Stimulated activated CD4-positive, alpha-beta T cell treated with anti-CD3 and anti-CD28 coated beads, Interleukin-4, amount 100 ng/mL, for 4 hours (primary cell): ENCODE measurements around the gene COL19A1.

ENCODE experiments used
- DNase-seq, 2 experiments: peaks; one replicate each; pipeline ENCODE4 v3.0.0-alpha.2; 2020

The COL19A1 gene

DNA sequence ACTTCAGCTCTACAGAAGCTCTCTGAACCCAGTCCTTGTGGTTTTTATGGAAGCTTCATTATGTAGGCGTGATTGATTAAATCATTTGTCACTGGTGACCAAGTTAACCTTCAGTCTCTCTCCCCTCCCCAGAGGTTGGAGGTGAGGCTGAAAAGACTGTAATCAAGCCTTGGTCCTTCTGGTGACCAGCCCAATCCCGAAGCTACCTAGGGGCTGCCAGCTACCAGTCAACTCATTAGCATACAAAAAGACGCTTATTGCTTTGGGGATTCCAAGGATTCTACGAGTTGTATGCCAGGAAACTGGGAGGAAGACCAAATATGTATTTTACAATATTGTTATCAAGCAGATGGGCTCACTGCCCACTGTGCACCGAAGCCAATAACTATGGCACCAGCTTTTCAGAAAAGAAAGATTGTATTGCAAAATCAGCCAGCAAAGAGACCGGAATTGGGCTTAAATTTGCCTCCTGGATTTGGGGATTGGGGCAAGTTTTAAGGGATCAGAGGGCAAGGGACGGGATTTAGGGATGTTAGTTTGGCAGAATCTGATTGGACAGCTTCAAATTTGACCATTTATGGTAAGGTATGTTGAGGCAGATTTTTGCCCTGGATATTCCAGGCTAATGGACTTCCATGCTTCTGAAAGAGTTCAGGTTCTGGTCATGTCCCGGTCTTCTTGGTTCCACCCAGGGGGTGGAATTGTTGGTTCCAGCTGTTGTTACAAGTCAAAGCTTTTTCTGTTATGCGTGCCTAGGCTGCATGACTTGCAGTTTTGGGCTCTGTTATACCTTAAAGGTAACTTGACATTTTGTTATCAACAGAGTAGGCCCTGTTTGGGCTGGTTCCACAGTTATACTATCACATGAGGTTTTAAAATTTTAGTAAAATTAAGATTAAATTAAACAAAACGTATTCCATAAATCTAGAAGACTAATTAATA lies 269.1 kb downstream of the COL19A1 start:
- no peak for DNase-seq

DNA sequence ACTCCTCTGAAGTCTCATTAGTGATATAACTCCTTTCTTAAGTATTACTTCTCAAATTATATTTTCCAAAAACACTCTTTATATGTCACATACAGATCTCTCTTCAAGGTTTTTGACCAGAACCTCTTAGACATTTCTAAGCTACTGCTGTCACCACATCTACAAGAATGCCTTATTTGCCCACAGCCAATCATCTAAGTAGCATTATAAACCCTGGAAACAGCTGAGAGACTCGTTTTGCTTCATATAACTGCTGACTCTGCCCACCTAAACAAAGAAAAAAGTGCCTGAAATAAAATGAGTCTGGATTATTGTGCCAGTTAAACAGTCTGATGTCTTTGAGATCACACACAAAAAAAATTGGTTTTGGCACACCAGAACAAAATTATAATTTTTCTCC lies 270.6 kb downstream of the COL19A1 start:
- no peak for DNase-seq

DNA sequence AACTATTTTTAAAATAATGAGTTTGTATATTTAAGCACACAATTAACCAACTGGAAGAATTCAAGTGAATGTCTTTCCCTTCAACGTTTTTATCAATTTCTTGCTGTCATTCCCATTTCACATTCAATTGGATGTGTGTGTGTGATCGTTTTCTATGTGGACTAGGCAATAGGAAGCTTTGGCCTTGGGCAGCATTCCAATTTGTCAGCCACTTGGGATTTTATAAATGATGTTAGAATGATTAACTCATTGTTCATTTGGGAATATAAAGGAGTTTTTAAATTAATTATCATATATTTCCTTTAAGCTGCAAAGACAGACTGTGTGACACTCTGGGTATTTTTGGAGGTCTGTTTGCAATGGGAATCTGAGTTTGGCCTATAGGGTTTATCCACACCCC lies 274.1 kb downstream of the COL19A1 start:
- no peak for DNase-seq

DNA sequence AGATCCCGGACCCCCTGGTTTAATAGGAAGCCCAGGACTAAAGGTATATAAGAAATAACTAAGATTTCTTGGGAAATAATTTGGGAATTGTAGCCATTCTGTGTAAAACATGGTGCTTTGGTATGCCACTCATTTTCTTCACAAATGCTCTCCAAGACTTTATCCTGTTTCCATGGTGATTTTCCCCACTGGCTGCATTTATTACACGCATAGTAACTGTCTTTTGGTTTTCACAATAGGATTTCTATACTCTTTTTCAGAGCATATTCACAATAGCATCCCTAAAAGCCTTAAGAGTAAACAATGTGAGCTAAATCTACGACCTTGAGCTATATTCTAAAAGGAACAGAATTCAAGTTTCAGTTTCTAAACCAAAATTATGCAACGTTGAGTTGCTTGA lies 275.7 kb downstream of the COL19A1 start:
- no peak for DNase-seq

DNA sequence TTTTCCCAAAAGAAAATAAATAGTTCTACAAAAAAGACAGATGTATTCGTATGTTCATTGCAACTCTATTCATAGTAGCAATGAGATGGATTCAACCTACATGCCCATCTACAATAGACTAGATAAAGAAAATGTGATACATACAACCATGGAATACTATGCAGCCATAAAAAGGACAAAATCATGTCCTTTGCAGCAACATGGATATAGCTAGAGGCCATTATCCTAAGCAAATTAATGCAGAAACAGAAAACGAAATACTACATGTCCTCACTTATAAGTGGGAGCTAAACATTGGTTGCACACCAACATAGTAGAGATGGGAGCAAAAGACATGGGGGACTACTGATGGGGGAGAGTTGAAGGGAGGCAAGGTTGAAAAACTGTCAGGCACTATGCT lies 278.8 kb downstream of the COL19A1 start:
- DNase-seq, result no peak

DNA sequence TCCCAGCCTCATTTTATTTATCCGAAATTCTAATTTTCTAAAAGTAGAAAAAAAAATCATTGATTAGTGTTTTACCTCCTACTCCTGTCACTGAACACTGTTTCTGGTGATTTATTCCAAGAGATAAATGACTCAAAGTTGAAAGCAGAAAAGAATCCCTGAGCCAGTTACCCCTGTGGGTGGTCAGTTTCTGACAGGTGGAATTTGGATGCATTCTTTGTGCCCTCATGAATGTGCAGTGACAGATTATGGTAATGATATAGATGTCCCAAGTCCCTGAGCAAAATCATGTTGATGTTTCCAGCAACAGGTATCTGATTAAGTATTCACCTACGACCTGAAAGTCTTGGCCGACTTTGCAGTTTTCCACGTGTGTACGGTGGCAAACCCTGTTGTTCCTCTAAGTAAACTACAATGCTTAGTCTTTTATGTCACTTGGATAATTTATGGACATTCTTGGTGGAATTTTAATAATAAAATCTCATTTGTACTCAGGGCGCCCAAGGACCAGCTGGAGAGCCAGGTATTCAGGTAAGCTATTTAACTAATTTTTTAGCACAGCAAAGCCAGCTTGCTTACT lies 282.9 kb downstream of the COL19A1 start:
- no peak for DNase-seq

DNA sequence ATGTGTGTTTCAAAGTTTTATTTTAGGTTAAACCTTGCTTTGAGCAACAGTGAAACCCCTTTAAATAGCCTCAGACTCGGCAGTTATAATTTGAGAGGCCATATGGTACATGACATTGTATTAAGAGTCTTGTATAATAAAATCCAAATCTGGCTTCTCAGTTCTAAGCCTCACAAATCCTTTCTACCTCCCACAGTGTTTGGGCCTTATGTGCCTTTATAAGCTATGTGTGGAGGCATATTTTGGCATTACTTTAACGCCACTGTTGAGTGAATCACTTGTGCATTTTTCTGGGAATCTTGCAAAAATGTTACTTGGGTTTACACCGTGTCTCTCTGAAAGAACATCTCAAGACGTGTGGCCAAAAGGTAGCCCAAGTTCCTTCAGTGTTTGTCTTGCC lies 284.2 kb downstream of the COL19A1 start:
- DNase-seq, result no peak

DNA sequence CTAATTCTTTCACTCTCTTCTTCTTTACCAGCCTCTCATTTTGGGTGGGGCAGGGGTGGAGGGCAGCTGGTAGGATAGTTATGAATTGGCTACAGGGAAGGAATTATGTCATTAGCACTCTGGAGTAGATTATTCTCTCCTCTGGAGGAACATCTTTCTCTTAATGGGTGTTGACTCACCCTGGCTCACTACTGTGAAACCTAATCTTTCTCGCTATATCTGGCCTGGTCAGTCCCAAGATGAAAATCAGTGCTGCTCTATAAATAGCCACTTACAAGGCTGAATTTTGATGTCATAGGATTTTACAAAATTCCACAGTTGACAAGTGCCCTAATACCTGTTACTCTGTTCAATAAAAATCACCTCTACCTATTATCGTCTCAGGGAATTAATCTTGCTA lies 285.3 kb downstream of the COL19A1 start:
- no peak for DNase-seq

DNA sequence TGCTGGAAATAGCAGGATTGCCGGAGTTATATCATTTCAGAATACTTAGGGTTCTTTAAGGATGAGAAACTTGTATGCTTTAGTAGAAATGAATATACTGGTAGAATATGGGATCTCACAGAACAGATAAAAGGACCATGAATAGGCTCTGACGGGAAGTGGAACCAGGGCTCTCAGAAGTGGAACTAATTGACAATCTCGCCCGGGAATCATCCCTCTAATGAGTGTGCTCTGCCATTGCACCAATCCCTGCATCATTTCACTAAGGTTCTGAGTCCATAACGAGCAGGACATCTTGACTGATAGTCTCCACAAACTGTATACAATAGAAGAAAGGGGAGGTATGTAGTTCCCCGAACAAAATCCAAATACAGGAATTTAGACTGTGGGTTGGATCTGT lies 286.4 kb downstream of the COL19A1 start:
- no peak for DNase-seq

DNA sequence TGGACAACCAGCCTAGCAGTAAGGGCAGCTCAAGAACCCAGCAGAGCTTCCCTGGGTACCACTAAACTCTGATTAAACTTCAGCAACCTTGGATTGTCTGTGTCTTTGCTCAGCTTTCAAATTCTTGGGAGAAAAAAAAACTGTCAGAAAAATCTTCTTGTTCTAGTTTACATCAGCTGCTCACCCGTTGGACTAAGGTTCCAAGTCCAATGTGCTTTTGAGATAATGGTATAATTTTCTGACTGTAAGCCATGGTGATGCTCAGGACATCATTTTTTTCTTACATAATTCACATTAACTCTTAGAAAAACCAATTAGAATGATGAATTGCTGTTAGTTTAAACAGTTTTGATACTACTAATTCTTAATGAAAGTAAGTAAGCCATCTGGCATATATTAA lies 290.7 kb downstream of the COL19A1 start:
- no peak for DNase-seq

DNA sequence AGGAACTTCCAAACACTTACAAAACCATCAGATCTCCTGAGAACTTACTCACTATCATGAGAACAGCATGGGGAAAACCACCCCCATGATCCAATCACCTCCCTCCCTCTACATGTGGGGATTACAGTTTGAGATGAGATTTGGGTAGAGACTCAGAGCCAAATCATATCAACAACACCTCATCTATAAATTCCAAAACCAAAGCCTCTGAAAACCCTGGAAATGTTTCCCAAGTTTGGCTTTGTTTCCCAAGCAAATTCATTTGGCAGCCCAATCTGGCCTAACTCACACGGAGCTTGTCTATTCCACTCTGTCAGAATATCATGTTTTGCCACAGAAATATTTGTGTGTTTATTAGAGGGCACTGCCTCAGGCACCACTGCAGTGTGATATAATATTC lies 293.9 kb downstream of the COL19A1 start:
- DNase-seq, result no peak

DNA sequence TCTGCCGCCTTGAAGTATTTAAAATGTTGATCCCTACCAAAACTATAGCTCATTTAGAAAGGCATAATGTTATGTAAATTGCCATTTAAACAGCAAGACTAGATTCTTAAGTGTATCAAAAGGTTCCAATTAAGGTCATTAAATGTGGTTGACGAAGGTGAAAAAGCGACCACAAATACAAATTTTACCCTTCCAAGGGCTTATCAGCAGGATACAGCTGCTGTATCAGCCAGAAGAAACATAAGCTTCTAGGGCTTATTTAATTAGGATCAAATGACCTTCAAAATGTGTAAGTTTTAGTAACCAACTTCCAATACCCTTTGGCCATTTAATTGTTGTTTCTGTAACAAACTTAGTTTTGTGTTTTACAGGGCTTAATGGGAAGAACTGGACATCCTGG lies 296.6 kb downstream of the COL19A1 start:
- no peak for DNase-seq

DNA sequence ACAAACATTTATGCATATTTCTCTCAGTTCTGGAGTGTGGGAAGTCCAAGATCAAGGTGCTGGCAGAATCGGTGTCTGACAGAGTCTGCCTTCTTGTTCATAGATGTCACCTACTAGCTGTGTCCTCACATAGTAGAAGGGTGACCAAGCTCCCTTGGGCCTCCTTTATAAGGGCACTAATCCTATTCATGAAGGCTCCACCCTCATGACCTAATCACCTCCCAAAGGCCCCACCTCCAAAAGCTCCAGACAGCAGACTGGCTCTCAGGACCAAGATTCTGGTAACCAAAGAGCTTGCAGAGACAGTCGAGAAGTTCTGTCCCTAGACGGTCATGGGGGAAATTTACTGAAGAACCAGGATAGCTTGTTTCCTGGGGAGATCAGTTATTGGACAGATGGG lies 297.4 kb downstream of the COL19A1 start:
- no peak for DNase-seq

DNA sequence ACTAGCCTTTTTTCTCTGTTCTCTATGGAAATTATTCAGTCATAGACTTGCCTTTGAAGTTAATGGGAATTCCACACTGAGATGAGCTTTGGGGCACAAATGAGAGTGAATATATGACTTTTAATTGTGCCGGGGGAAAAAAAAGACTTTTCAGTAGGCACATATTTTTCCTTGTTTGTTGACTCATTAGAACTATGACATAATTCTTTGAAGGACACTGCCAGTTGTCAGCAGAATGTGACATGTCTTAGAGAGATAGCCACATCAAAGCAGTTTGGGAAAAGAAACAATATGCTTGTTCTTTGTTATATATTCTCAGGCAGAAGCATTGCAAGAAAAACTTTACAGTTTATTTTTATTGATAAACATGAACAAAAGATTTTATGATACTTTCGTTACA lies 298.2 kb downstream of the COL19A1 start:
- no peak for DNase-seq

DNA sequence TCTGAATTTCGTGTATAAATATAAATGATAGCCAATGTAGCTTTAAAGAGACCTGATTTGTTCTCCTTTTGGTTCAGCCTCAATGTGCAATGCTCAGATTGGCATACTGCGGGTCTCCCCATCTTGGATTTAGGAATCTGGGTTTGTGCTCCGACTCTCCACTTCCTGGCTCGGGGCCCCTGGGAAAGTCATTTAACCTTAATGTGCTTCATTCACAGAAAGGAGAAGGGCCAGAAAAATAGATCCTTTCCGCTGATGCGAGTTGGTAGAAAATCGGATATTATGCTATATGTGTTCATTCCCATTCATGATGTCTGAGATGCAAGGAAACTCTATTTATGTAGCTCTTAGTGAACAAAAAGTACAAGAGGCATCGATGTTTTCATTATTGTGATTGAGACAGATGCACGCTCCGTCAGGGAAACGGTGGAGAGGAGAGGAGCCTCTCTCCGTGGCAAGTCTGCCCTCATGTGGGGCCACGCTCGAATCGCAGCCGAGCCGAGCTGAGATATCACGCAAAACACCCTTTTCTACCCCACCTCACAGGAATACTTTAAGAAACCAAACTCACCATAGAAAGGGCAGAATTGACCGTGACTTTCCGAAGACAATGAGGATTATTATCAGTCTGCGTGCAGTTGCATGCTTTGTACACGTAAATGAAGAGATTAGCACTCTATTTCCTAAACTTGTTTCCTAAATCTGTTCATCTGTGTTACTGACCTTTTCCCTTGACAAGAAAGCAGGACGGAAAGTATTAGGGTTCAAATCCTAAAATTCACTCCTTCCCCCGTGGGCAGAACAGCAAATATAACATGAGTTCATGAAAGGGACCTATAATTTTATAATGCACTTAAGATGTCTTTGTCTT lies 300.0 kb downstream of the COL19A1 start:
- DNase-seq, result no peak

DNA sequence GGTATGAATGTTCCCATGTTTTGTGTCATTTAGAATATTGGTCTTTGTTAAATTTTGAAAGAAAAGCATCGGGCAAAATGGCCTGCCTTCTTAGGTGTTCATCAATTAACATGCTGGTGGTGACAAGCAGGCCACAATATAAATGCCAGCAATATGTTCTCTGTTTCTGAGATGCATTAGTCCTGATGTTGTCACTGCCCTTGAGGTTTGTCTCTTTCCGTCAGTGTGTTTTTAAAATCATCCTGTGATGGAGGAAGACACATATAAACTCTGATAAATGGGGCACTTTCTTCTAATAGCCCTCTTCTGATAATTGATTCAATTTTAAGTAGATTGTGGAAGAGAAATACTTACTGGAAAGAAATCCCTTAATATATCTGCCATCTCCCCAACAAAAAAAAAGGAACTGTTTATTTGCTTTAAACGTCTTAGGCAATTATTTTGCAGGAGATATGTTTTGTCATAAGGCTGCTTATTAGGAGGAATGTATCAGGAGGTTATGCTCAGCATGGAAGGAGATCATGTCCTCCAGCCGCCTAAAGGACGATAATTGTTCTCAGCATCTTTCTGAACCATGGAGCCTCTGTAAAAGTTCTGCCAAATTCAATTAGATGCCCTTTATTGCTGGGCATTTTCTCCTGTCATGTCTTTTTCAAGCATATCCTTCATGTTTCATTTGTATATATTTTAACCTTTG lies 302.5 kb downstream of the COL19A1 start:
- DNase-seq, result no peak

DNA sequence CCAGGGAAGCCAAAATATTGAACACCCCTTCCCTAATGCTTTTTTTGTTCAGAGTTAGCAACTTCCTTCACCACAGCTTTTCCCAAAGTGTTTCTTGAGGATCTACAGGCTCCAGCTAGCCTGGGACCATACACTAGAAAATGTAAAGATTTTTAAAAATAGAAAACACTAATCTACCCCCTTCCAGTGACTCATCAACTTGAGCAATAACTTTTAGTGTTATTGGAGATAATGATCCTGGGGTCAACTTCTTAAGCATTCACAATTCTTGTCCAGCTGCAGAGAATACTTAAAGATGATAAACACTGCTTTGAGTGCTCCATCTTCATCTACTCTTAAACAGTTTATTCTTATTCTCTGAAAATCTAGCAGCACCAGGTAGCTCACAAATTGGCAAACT lies 304.9 kb downstream of the COL19A1 start:
- no peak for DNase-seq

DNA sequence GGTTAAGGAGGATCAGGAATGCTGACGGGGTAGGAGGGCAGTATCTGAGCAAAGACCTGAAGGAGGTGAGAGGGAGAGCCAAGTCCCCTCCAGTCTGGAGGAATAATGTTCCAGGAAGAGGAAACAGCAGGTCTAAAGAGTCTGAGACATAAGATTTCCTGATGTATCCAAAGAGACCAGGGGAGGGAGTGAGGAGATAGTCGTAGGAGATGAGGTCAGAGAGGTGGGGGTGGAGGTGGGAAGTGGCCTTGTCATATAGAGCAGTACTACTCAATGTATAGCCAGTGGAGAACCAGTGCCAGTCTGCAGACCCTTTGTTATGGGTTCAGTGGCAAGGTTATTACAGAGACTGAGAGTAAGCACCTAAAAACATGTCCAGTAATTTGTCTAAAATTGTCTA lies 305.9 kb downstream of the COL19A1 start:
- no peak for DNase-seq

DNA sequence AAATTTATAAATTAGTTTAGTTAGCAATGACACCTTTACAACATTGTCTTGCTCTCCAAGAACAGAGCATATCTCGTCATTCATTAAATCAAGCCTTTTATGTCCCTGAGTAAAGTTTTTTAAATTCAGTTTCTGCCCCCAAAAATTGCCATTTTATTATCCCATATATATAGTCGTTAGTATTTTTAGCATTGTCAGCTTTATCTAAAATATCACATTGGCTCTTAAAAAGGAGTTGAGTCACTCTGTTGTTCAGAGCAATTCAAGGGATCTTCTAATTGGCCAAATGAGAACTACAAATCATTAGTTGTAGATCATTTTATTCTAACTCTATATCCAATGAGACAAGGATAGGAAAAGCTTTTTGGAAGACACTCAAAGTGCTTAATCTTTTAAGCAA lies 309.4 kb downstream of the COL19A1 start:
- no peak for DNase-seq

DNA sequence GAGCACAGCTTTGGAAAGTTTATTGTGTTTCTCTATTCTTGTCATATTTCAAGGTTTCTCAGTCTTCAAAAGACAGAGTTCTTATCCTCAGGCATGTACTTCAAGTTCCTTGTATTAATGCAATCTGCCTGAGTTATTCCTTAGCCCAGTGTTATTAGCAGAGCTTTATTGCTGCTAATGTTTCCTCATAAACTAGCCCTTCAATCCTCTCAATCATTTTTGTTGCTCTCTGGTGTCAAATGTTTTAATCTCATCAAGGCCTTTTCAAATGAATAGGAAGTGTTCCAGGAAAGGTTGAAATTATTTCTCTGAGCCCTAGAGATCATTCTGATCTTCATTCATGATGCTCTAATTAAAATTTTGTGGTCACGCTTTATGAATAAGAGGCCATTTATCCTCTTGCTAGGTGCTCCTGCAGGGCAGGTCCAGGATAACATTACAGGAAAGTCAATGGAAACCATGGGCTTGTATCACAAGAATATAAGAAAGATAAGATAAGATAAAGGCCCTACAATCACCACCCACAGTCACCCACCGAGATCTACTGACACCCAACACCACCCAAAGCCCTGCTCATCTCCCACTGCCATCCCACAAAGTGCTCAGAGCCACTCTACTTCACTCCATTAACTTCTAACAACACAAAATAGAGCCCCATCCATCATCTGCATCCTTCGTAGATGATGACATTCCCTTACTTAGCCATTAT lies 310.6 kb downstream of the COL19A1 start:
- DNase-seq, result no peak

DNA sequence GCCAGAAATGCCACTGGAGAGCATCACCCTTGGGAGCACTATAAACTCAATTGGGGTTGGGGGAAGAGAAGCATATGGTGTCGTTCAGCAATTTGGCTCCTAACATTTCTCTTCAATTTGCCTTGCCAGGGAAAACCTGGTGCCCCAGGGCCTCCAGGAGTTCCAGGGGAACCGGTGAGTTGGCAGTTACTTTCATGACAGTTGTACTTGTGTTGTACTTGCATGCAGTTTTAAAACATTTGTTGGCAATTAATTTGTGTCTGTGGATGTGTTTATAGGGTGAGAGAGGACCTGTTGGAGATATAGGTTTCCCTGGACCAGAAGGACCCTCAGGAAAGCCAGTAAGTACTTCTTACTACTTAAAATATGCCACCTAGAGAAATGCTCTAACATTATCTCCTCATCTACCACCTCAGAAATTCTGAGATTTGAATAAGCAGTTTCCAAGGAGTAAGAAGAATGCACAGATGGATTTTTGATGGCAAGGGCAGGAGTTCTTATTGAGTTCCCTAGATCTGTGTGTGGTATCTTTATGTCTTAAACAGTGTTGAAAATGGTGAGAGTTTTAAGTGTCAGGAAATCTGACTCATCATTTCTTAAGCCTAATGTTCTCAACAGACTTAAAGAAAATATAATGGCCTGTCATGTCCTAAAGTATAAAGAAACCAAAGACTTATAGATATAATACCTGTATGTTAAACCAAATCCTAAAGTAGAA lies 314.0 kb downstream of the COL19A1 start:
- no peak for DNase-seq
